Measurements from ENCODE around the gene MYO3B.

Gene MYO3B

DNA sequence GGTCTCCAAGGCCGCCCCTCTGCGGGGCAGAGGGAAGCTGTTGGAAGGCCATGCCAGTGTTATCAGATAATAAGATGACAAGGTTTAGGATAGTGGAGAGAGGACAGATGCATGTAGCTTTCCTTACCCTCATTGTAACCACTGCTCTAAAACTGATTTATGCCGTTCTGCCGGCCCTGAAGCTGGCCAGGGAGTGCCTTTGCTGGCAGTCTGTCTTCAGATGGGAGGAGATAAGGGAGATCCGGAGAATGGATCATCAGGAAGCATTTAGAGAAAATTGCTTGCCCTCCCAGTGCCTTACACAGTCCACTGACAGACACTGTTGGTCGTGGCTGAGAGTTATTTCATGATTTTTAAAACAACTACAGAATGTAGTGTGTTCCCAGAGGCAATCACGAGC, 35.4 kb upstream of the MYO3B start:
- no peaks in the 10 kb centered on the region for H3K36me3 ChIP-seq (ENCODE audit: control insufficient read depth in 1 of 2, insufficient read depth in 2 of 2, low read depth in 1 of 2, low read length in 2 of 2)
- no peak overlapping the region for H4K8ac ChIP-seq (ENCODE audit: low read length)
- no peaks in the 10 kb centered on the region for H3K9me3 ChIP-seq (ENCODE audit: control insufficient read depth, low read length)
- no peak overlapping the region for H3K4me2 ChIP-seq (ENCODE audit: low read length, poor library complexity, severe bottlenecking)
- H3K27ac ChIP-seq (ENCODE audit: low read length, poor library complexity, severe bottlenecking), result no peak overlapping the region
- H3K4ac ChIP-seq (ENCODE audit: low read depth in 1 of 2, low read length in 2 of 2), result no peak overlapping the region
- H3K4me3 ChIP-seq (ENCODE audit: insufficient read depth in 1 of 2, low read depth in 1 of 2, low read length in 2 of 2), result no peak overlapping the region
- no peak overlapping the region for H2BK15ac ChIP-seq (ENCODE audit: low read depth, poor library complexity, severe bottlenecking)
- H2AFZ ChIP-seq (ENCODE audit: low read depth, low read length), result no peak overlapping the region
- no peak overlapping the region for H2AK5ac ChIP-seq (ENCODE audit: low read length, severe bottlenecking)
- no peak overlapping the region for H3K23ac ChIP-seq (ENCODE audit: low read length in 2 of 2)
- no peak overlapping the region for H3K9ac ChIP-seq (ENCODE audit: low read length)
- H3K4me1 ChIP-seq (ENCODE audit: control insufficient read depth, insufficient read depth, low read depth, low read length), result peaks cover 11% of the 10 kb centered on the region
- no peak overlapping the region for H4K91ac ChIP-seq (ENCODE audit: low read length)
- no peak for DNase-seq
- no peak overlapping the region for H2BK120ac ChIP-seq (ENCODE audit: low read depth, low read length)
- H2BK5ac ChIP-seq (ENCODE audit: low read depth, low read length, poor library complexity, severe bottlenecking), result no peak overlapping the region
- 33% methylated on average over 7 of the region's 7 CpGs for WGBS
- H3K27me3 ChIP-seq (ENCODE audit: control insufficient read depth in 1 of 2, insufficient read depth in 1 of 2, low read length in 2 of 2), result peaks cover 0 to 5% of the 10 kb centered on the region in 2 experiments
- H3K79me1 ChIP-seq (replicated peaks; ENCODE audit: low read length, poor library complexity, severe bottlenecking), result no peaks in the 10 kb centered on the region
- H3K14ac ChIP-seq (ENCODE audit: low read length in 2 of 2), result no peak overlapping the region
- no peak overlapping the region for H3K18ac ChIP-seq (ENCODE audit: low read depth in 1 of 2, low read length in 2 of 2)
- H2BK12ac ChIP-seq (ENCODE audit: low read length in 2 of 2), result no peak overlapping the region

GRCh38 chr2:170143045-170143717, 34.8 kb upstream of the MYO3B start:
- no peaks in the 10 kb centered on the region for H3K36me3 ChIP-seq (ENCODE audit: control insufficient read depth in 1 of 2, insufficient read depth in 2 of 2, low read depth in 1 of 2, low read length in 2 of 2)
- DNase-seq, result no peak
- H3K4me3 ChIP-seq (ENCODE audit: insufficient read depth in 1 of 2, low read depth in 1 of 2, low read length in 2 of 2), result no peak overlapping the region
- no peak overlapping the region for H3K9ac ChIP-seq (ENCODE audit: low read length)
- H2AK5ac ChIP-seq (ENCODE audit: low read length, severe bottlenecking), result no peak overlapping the region
- 35% methylated on average over 3 of the region's 4 CpGs for WGBS
- H2AFZ ChIP-seq (ENCODE audit: low read depth, low read length), result no peak overlapping the region
- H4K8ac ChIP-seq (ENCODE audit: low read length), result no peak overlapping the region
- H2BK120ac ChIP-seq (ENCODE audit: low read depth, low read length), result no peak overlapping the region
- peaks cover 0 to 5% of the 10 kb centered on the region in 2 experiments for H3K27me3 ChIP-seq (ENCODE audit: control insufficient read depth in 1 of 2, insufficient read depth in 1 of 2, low read length in 2 of 2)
- no peaks in the 10 kb centered on the region for H3K9me3 ChIP-seq (ENCODE audit: control insufficient read depth, low read length)
- H3K4me2 ChIP-seq (ENCODE audit: low read length, poor library complexity, severe bottlenecking), result no peak overlapping the region
- H2BK5ac ChIP-seq (ENCODE audit: low read depth, low read length, poor library complexity, severe bottlenecking), result no peak overlapping the region
- H3K18ac ChIP-seq (ENCODE audit: low read depth in 1 of 2, low read length in 2 of 2), result no peak overlapping the region
- H2BK15ac ChIP-seq (ENCODE audit: low read depth, poor library complexity, severe bottlenecking), result no peak overlapping the region
- H3K27ac ChIP-seq (ENCODE audit: low read length, poor library complexity, severe bottlenecking), result no peak overlapping the region
- H2BK12ac ChIP-seq (ENCODE audit: low read length in 2 of 2), result no peak overlapping the region
- H4K91ac ChIP-seq (ENCODE audit: low read length), result no peak overlapping the region
- H3K4ac ChIP-seq (ENCODE audit: low read depth in 1 of 2, low read length in 2 of 2), result no peak overlapping the region
- no peak overlapping the region for H3K14ac ChIP-seq (ENCODE audit: low read length in 2 of 2)
- no peak overlapping the region for H3K23ac ChIP-seq (ENCODE audit: low read length in 2 of 2)
- peaks cover 11% of the 10 kb centered on the region for H3K4me1 ChIP-seq (ENCODE audit: control insufficient read depth, insufficient read depth, low read depth, low read length)
- H3K79me1 ChIP-seq (replicated peaks; ENCODE audit: low read length, poor library complexity, severe bottlenecking), result no peaks in the 10 kb centered on the region

DNA sequence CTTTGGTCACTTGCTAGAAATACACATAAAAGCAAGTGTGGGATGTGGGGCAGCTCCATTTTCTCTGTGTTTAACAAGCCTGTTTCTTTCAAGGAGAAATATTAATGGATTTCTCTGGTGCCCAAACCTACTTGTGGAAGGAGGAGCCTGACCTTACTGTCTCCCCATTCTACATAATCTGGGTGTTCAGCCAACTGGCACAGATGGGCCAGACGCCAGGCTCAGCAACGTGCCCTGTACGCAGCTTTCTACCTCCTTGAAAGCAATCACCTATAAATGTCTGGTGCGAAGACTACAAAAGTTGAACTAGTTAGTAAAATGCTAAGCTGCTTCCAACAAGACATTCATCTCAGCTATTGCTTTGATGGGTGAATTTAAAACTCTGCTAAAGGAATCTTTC, 33.2 kb upstream of the MYO3B start:
- Histone ChIP-seq H3K18ac (ENCODE audit: low read depth in 1 of 2, low read length in 2 of 2) (no peak overlapping the region), H2BK5ac (ENCODE audit: low read depth, low read length, poor library complexity, severe bottlenecking) (no peak overlapping the region), H3K4me2 (ENCODE audit: low read length, poor library complexity, severe bottlenecking) (no peak overlapping the region), H3K4me1 (ENCODE audit: control insufficient read depth, insufficient read depth, low read depth, low read length) (peaks cover 11% of the 10 kb centered on the region), H3K9ac (ENCODE audit: low read length) (no peak overlapping the region), H2BK15ac (ENCODE audit: low read depth, poor library complexity, severe bottlenecking) (no peak overlapping the region), H2AK5ac (ENCODE audit: low read length, severe bottlenecking) (no peak overlapping the region), H2BK12ac (ENCODE audit: low read length in 2 of 2) (no peak overlapping the region), H4K91ac (ENCODE audit: low read length) (no peak overlapping the region), H3K23ac (ENCODE audit: low read length in 2 of 2) (no peak overlapping the region), H3K27ac (ENCODE audit: low read length, poor library complexity, severe bottlenecking) (no peak overlapping the region), H2BK120ac (ENCODE audit: low read depth, low read length) (no peak overlapping the region), H3K9me3 (ENCODE audit: control insufficient read depth, low read length) (no peaks in the 10 kb centered on the region), H3K14ac (ENCODE audit: low read length in 2 of 2) (no peak overlapping the region), H3K4me3 (ENCODE audit: insufficient read depth in 1 of 2, low read depth in 1 of 2, low read length in 2 of 2) (no peak overlapping the region), H2AFZ (ENCODE audit: low read depth, low read length) (no peak overlapping the region), H3K4ac (ENCODE audit: low read depth in 1 of 2, low read length in 2 of 2) (no peak overlapping the region), H3K36me3 (ENCODE audit: control insufficient read depth in 1 of 2, insufficient read depth in 2 of 2, low read depth in 1 of 2, low read length in 2 of 2) (no peaks in the 10 kb centered on the region), H4K8ac (ENCODE audit: low read length) (no peak overlapping the region), H3K79me1 (replicated peaks; ENCODE audit: low read length, poor library complexity, severe bottlenecking) (no peaks in the 10 kb centered on the region), H3K27me3 (ENCODE audit: control insufficient read depth in 1 of 2, insufficient read depth in 1 of 2, low read length in 2 of 2) (peaks cover 0 to 5% of the 10 kb centered on the region in 2 experiments)
- 90% methylated on average over 4 of the region's 4 CpGs for WGBS
- no peak for DNase-seq

- no peak overlapping the region for H4K91ac ChIP-seq (ENCODE audit: low read length)
- H2AK5ac ChIP-seq (ENCODE audit: low read length, severe bottlenecking), result no peak overlapping the region
- H3K27me3 ChIP-seq (ENCODE audit: control insufficient read depth in 1 of 2, insufficient read depth in 1 of 2, low read length in 2 of 2), result peaks cover 0 to 5% of the 10 kb centered on the region in 2 experiments
- no peak overlapping the region for H2BK15ac ChIP-seq (ENCODE audit: low read depth, poor library complexity, severe bottlenecking)
- H2BK120ac ChIP-seq (ENCODE audit: low read depth, low read length), result no peak overlapping the region
- no peak overlapping the region for H3K4me2 ChIP-seq (ENCODE audit: low read length, poor library complexity, severe bottlenecking)
- no peak overlapping the region for H4K8ac ChIP-seq (ENCODE audit: low read length)
- H2BK5ac ChIP-seq (ENCODE audit: low read depth, low read length, poor library complexity, severe bottlenecking), result no peak overlapping the region
- no peak overlapping the region for H3K18ac ChIP-seq (ENCODE audit: low read depth in 1 of 2, low read length in 2 of 2)
- no peak overlapping the region for H3K4ac ChIP-seq (ENCODE audit: low read depth in 1 of 2, low read length in 2 of 2)
- H3K14ac ChIP-seq (ENCODE audit: low read length in 2 of 2), result no peak overlapping the region
- no peak overlapping the region for H3K9ac ChIP-seq (ENCODE audit: low read length)
- no peaks in the 10 kb centered on the region for H3K9me3 ChIP-seq (ENCODE audit: control insufficient read depth, low read length)
- no peak overlapping the region for H3K4me3 ChIP-seq (ENCODE audit: insufficient read depth in 1 of 2, low read depth in 1 of 2, low read length in 2 of 2)
- 71% methylated on average over 1 of the region's 1 CpG for WGBS
- no peaks in the 10 kb centered on the region for H3K79me1 ChIP-seq (replicated peaks; ENCODE audit: low read length, poor library complexity, severe bottlenecking)
- no peaks in the 10 kb centered on the region for H3K36me3 ChIP-seq (ENCODE audit: control insufficient read depth in 1 of 2, insufficient read depth in 2 of 2, low read depth in 1 of 2, low read length in 2 of 2)
- no peak for DNase-seq
- H3K4me1 ChIP-seq (ENCODE audit: control insufficient read depth, insufficient read depth, low read depth, low read length), result peaks cover 7% of the 10 kb centered on the region
- H2AFZ ChIP-seq (ENCODE audit: low read depth, low read length), result no peak overlapping the region
- no peak overlapping the region for H2BK12ac ChIP-seq (ENCODE audit: low read length in 2 of 2)
- H3K27ac ChIP-seq (ENCODE audit: low read length, poor library complexity, severe bottlenecking), result no peak overlapping the region
- H3K23ac ChIP-seq (ENCODE audit: low read length in 2 of 2), result no peak overlapping the region
Observed at GRCh38 chr2:170145191-170145590, 32.8 kb upstream of the MYO3B start.
